ENCODE data around the gene SEPTIN12. TPM values are rescaled to one million over a fixed set of nuclear protein-coding genes. Genes with fewer than 3 reads are reported as not detected.

Gene SEPTIN12, protein sequence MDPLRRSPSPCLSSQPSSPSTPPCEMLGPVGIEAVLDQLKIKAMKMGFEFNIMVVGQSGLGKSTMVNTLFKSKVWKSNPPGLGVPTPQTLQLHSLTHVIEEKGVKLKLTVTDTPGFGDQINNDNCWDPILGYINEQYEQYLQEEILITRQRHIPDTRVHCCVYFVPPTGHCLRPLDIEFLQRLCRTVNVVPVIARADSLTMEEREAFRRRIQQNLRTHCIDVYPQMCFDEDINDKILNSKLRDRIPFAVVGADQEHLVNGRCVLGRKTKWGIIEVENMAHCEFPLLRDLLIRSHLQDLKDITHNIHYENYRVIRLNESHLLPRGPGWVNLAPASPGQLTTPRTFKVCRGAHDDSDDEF
- total RNA-seq (not detected), polyA plus RNA-seq (not detected)

- Histone ChIP-seq H3K27me3 (ENCODE audit: control insufficient read depth in 4 of 4, insufficient read depth in 4 of 4, low read length in 3 of 4) (no peaks in the 10 kb centered on the region), H3K4me3 (ENCODE audit: low read depth in 1 of 3, low read length in 3 of 3) (no peak within 1 kb of the TSS), H3K9ac (ENCODE audit: low read depth in 1 of 2, low read length in 2 of 2) (no peak within 1 kb of the TSS), H3K36me3 (ENCODE audit: control insufficient read depth in 4 of 4, insufficient read depth in 3 of 4, low read depth in 1 of 4, low read length in 3 of 4) (no peaks in the 10 kb centered on the region), H3K4me1 (ENCODE audit: control insufficient read depth in 4 of 4, insufficient read depth in 4 of 4, low read length in 3 of 4) (peaks cover 0 to 5% (median 4%) of the 10 kb centered on the region in 4 donors), H3K9me3 (ENCODE audit: control insufficient read depth in 4 of 4, low read length in 3 of 4) (no peaks in the 10 kb centered on the region), H3K27ac (ENCODE audit: low read depth in 1 of 2, low read length in 2 of 2) (no peak within 1 kb of the TSS)
- no peak for DNase-seq (ENCODE audit: low spot score)
- WGBS, result 80% methylated on average over 14 of the region's 14 CpGs
- TF ChIP-seq EGR1 (IDR thresholded peaks at IDR 0.05; ENCODE audit: low read depth in 2 of 2), result no peak
- TF ChIP-seq, protein P1, sequence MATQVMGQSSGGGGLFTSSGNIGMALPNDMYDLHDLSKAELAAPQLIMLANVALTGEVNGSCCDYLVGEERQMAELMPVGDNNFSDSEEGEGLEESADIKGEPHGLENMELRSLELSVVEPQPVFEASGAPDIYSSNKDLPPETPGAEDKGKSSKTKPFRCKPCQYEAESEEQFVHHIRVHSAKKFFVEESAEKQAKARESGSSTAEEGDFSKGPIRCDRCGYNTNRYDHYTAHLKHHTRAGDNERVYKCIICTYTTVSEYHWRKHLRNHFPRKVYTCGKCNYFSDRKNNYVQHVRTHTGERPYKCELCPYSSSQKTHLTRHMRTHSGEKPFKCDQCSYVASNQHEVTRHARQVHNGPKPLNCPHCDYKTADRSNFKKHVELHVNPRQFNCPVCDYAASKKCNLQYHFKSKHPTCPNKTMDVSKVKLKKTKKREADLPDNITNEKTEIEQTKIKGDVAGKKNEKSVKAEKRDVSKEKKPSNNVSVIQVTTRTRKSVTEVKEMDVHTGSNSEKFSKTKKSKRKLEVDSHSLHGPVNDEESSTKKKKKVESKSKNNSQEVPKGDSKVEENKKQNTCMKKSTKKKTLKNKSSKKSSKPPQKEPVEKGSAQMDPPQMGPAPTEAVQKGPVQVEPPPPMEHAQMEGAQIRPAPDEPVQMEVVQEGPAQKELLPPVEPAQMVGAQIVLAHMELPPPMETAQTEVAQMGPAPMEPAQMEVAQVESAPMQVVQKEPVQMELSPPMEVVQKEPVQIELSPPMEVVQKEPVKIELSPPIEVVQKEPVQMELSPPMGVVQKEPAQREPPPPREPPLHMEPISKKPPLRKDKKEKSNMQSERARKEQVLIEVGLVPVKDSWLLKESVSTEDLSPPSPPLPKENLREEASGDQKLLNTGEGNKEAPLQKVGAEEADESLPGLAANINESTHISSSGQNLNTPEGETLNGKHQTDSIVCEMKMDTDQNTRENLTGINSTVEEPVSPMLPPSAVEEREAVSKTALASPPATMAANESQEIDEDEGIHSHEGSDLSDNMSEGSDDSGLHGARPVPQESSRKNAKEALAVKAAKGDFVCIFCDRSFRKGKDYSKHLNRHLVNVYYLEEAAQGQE (IDR thresholded peaks at IDR 0.05), result no peak
- no peak for TF ChIP-seq FOXA1 (IDR thresholded peaks at IDR 0.05)
- TF ChIP-seq MAX (IDR thresholded peaks at IDR 0.05), result no peak
- TF ChIP-seq, protein P2, sequence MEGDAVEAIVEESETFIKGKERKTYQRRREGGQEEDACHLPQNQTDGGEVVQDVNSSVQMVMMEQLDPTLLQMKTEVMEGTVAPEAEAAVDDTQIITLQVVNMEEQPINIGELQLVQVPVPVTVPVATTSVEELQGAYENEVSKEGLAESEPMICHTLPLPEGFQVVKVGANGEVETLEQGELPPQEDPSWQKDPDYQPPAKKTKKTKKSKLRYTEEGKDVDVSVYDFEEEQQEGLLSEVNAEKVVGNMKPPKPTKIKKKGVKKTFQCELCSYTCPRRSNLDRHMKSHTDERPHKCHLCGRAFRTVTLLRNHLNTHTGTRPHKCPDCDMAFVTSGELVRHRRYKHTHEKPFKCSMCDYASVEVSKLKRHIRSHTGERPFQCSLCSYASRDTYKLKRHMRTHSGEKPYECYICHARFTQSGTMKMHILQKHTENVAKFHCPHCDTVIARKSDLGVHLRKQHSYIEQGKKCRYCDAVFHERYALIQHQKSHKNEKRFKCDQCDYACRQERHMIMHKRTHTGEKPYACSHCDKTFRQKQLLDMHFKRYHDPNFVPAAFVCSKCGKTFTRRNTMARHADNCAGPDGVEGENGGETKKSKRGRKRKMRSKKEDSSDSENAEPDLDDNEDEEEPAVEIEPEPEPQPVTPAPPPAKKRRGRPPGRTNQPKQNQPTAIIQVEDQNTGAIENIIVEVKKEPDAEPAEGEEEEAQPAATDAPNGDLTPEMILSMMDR (IDR thresholded peaks at IDR 0.05; ENCODE audit: low read depth, low read length, missing input control), result no peak
- TF ChIP-seq RAD21 (IDR thresholded peaks at IDR 0.05), result no peak
- no peak for TF ChIP-seq FOXA2 (IDR thresholded peaks at IDR 0.05)
- no peak for TF ChIP-seq HNF4A (conservative IDR thresholded peaks at IDR 0.05)
- TF ChIP-seq GABPA (IDR thresholded peaks at IDR 0.05 in 1 of 2, conservative IDR thresholded peaks at IDR 0.05 in 1 of 2), result no peak
These were observed at the start of gene SEPTIN12 for GRCh38 chr16:4787627-4788482. TSS of gene SEPTIN12 (minus strand) at chr16:4788345. CDS start at chr16:4787645, 700 bp downstream.

DNA sequence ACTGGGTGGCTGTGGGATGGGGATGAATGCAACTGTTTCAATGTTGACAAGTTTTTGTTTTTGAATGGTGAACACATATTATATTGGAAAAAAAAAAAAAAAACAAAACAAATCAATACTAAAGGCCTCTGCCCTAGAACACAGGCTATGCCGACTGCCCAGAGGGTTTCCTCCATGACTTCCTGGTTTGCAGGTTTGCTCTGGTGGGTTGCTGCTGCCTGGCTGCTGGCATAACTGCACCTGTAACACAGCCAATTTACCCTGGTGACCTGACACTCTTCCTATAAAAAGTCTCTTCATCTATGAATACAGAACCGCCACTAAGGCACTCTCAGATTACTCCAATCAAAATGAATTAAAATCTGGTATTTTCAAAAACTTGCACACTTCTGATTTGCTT lies 48.6 kb upstream of the SEPTIN12 start:
- Histone ChIP-seq H3K9ac (ENCODE audit: low read depth in 1 of 2, low read length in 2 of 2) (no peak overlapping the region), H3K27ac (ENCODE audit: low read depth in 1 of 2, low read length in 2 of 2) (no peak overlapping the region), H3K9me3 (ENCODE audit: control insufficient read depth in 4 of 4, low read length in 3 of 4) (no peaks in the 10 kb centered on the region), H3K36me3 (ENCODE audit: control insufficient read depth in 4 of 4, insufficient read depth in 3 of 4, low read depth in 1 of 4, low read length in 3 of 4) (peaks cover 12 to 57% (median 34%) of the 10 kb centered on the region in 4 donors), H3K4me1 (ENCODE audit: control insufficient read depth in 4 of 4, insufficient read depth in 4 of 4, low read length in 3 of 4) (no peaks in the 10 kb centered on the region), H3K27me3 (ENCODE audit: control insufficient read depth in 4 of 4, insufficient read depth in 4 of 4, low read length in 3 of 4) (no peaks in the 10 kb centered on the region), H3K4me3 (ENCODE audit: low read depth in 1 of 3, low read length in 3 of 3) (no peak overlapping the region)
- no peak for TF ChIP-seq EGR1 (IDR thresholded peaks at IDR 0.05; ENCODE audit: low read depth in 2 of 2)
- DNase-seq (ENCODE audit: low spot score), result no peak
- WGBS, result 65% methylated on average over 2 of the region's 2 CpGs
